Measurements from ENCODE around the gene MRPS21.

Gene MRPS21

GRCh38 chr1:150293433-150294253 lies at the start of gene MRPS21:
TSS of gene MRPS21 (plus strand) at chr1:150293861. CDS start at chr1:150294367, 506 bp downstream.
- peak; percentile 95 for DNase-seq (ENCODE audit: low read depth, low spot score)
- peaks cover 2% of the 10 kb centered on the region for H3K4me1 ChIP-seq (ENCODE audit: insufficient read depth, insufficient read length)
- H3K36me3 ChIP-seq (ENCODE audit: insufficient read depth, insufficient read length, low read length), result peaks cover 40% of the 10 kb centered on the region
- peak within 1 kb of the TSS; percentile 92 for H3K4me3 ChIP-seq (ENCODE audit: insufficient read length, low read depth)
- H3K9me3 ChIP-seq (ENCODE audit: insufficient read depth, low read length), result no peaks in the 10 kb centered on the region
- no peak for TF ChIP-seq ZNF274 (IDR thresholded peaks at IDR 0.05; ENCODE audit: low read depth, low read length)
- TF ChIP-seq YY1 (IDR thresholded peaks at IDR 0.05; ENCODE audit: insufficient read depth, insufficient read length), result no peak
- no peak for TF ChIP-seq SUZ12 (IDR thresholded peaks at IDR 0.05; ENCODE audit: extremely low read depth, insufficient read depth, insufficient read length)
- H3K9ac ChIP-seq (ENCODE audit: insufficient read length, low read depth), result peak within 1 kb of the TSS; percentile 95
- H3K27me3 ChIP-seq (ENCODE audit: insufficient read depth, insufficient read length), result no peaks in the 10 kb centered on the region

- DNase-seq (ENCODE audit: low read depth, low spot score), result no peak
- no peaks in the 10 kb centered on the region for H3K27me3 ChIP-seq (ENCODE audit: insufficient read depth, insufficient read length)
- no peaks in the 10 kb centered on the region for H3K36me3 ChIP-seq (ENCODE audit: insufficient read depth, insufficient read length, low read length)
- H3K4me3 ChIP-seq (ENCODE audit: insufficient read length, low read depth), result no peak overlapping the region
- H3K4me1 ChIP-seq (ENCODE audit: insufficient read depth, insufficient read length), result no peaks in the 10 kb centered on the region
- TF ChIP-seq SUZ12 (IDR thresholded peaks at IDR 0.05; ENCODE audit: extremely low read depth, insufficient read depth, insufficient read length), result no peak
- TF ChIP-seq YY1 (IDR thresholded peaks at IDR 0.05; ENCODE audit: insufficient read depth, insufficient read length), result no peak
- no peak for TF ChIP-seq ZNF274 (IDR thresholded peaks at IDR 0.05; ENCODE audit: low read depth, low read length)
- no peak overlapping the region for H3K9ac ChIP-seq (ENCODE audit: insufficient read length, low read depth)
- no peaks in the 10 kb centered on the region for H3K9me3 ChIP-seq (ENCODE audit: insufficient read depth, low read length)
These were observed 43.7 kb upstream of the MRPS21 start for GRCh38 chr1:150249936-150250335.

GRCh38 chr1:150256198-150256553 lies 37.5 kb upstream of the MRPS21 start:
- H3K9me3 ChIP-seq (ENCODE audit: insufficient read depth, low read length), result no peaks in the 10 kb centered on the region
- peak overlapping the region; percentile 63 for H3K4me3 ChIP-seq (ENCODE audit: insufficient read length, low read depth)
- DNase-seq (ENCODE audit: low read depth, low spot score), result no peak
- H3K9ac ChIP-seq (ENCODE audit: insufficient read length, low read depth), result peak overlapping the region; percentile 85
- H3K36me3 ChIP-seq (ENCODE audit: insufficient read depth, insufficient read length, low read length), result peaks cover 3% of the 10 kb centered on the region
- H3K4me1 ChIP-seq (ENCODE audit: insufficient read depth, insufficient read length), result no peaks in the 10 kb centered on the region
- no peak for TF ChIP-seq SUZ12 (IDR thresholded peaks at IDR 0.05; ENCODE audit: extremely low read depth, insufficient read depth, insufficient read length)
- no peak for TF ChIP-seq ZNF274 (IDR thresholded peaks at IDR 0.05; ENCODE audit: low read depth, low read length)
- no peak for TF ChIP-seq YY1 (IDR thresholded peaks at IDR 0.05; ENCODE audit: insufficient read depth, insufficient read length)
- no peaks in the 10 kb centered on the region for H3K27me3 ChIP-seq (ENCODE audit: insufficient read depth, insufficient read length)

- Histone ChIP-seq H3K4me3 (ENCODE audit: insufficient read length, low read depth) (peak overlapping the region; percentile 63), H3K36me3 (ENCODE audit: insufficient read depth, insufficient read length, low read length) (peaks cover 7% of the 10 kb centered on the region), H3K9ac (ENCODE audit: insufficient read length, low read depth) (peak overlapping the region; percentile 85), H3K4me1 (ENCODE audit: insufficient read depth, insufficient read length) (no peaks in the 10 kb centered on the region), H3K27me3 (ENCODE audit: insufficient read depth, insufficient read length) (no peaks in the 10 kb centered on the region), H3K9me3 (ENCODE audit: insufficient read depth, low read length) (no peaks in the 10 kb centered on the region)
- TF ChIP-seq YY1 (IDR thresholded peaks at IDR 0.05; ENCODE audit: insufficient read depth, insufficient read length) (no peak), SUZ12 (IDR thresholded peaks at IDR 0.05; ENCODE audit: extremely low read depth, insufficient read depth, insufficient read length) (no peak), ZNF274 (IDR thresholded peaks at IDR 0.05; ENCODE audit: low read depth, low read length) (no peak)
- peak; percentile 61 for DNase-seq (ENCODE audit: low read depth, low spot score)
These were observed 36.9 kb upstream of the MRPS21 start for GRCh38 chr1:150256554-150257341.

GRCh38 chr1:150257624-150258585 lies 35.8 kb upstream of the MRPS21 start, which contains the start of gene CA14:
TSS of gene CA14 (plus strand) at chr1:150257774. CDS start at chr1:150258129, 355 bp downstream.
- no peaks in the 10 kb centered on the region for H3K9me3 ChIP-seq (ENCODE audit: insufficient read depth, low read length)
- H3K9ac ChIP-seq (ENCODE audit: insufficient read length, low read depth), result peak within 1 kb of the TSS; percentile 85
- DNase-seq (ENCODE audit: low read depth, low spot score), result peak; percentile 59
- H3K4me1 ChIP-seq (ENCODE audit: insufficient read depth, insufficient read length), result no peaks in the 10 kb centered on the region
- TF ChIP-seq YY1 (IDR thresholded peaks at IDR 0.05; ENCODE audit: insufficient read depth, insufficient read length) (no peak), ZNF274 (IDR thresholded peaks at IDR 0.05; ENCODE audit: low read depth, low read length) (no peak), SUZ12 (IDR thresholded peaks at IDR 0.05; ENCODE audit: extremely low read depth, insufficient read depth, insufficient read length) (no peak)
- H3K27me3 ChIP-seq (ENCODE audit: insufficient read depth, insufficient read length), result no peaks in the 10 kb centered on the region
- H3K4me3 ChIP-seq (ENCODE audit: insufficient read length, low read depth), result peak within 1 kb of the TSS; percentile 63
- peaks cover 12% of the 10 kb centered on the region for H3K36me3 ChIP-seq (ENCODE audit: insufficient read depth, insufficient read length, low read length)

- no peaks in the 10 kb centered on the region for H3K9me3 ChIP-seq (ENCODE audit: insufficient read depth, low read length)
- H3K36me3 ChIP-seq (ENCODE audit: insufficient read depth, insufficient read length, low read length), result peaks cover 20% of the 10 kb centered on the region
- DNase-seq (ENCODE audit: low read depth, low spot score), result no peak
- TF ChIP-seq ZNF274 (IDR thresholded peaks at IDR 0.05; ENCODE audit: low read depth, low read length) (no peak), YY1 (IDR thresholded peaks at IDR 0.05; ENCODE audit: insufficient read depth, insufficient read length) (no peak), SUZ12 (IDR thresholded peaks at IDR 0.05; ENCODE audit: extremely low read depth, insufficient read depth, insufficient read length) (no peak)
- H3K9ac ChIP-seq (ENCODE audit: insufficient read length, low read depth), result peak overlapping the region; percentile 85
- peak overlapping the region; percentile 63 for H3K4me3 ChIP-seq (ENCODE audit: insufficient read length, low read depth)
- no peaks in the 10 kb centered on the region for H3K27me3 ChIP-seq (ENCODE audit: insufficient read depth, insufficient read length)
- no peaks in the 10 kb centered on the region for H3K4me1 ChIP-seq (ENCODE audit: insufficient read depth, insufficient read length)
These were observed 34.4 kb upstream of the MRPS21 start for GRCh38 chr1:150259217-150259616.

Measured in NT2/D1 (cell line).